ENCODE measurements around the gene HMGB4.

HMGB4 gene

DNA sequence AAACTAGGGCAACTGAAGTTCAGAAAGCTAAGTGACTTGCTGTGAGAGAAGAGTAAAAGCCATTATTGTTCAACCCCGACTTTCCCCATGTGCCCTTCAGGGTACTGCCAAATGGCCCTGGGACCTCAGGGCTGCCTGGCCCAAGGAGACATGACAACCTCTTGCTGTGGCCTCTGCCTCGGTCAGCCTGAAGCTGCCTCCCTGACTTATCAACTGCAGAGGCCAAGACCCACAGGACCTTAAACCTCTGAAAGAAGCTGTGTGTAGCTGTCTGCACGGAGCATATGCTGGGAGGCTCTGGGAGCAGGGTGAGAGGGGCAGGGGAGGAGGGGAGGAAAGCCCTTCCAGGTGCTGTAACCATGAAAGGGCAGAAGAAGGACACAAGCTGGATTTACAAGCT, 35.9 kb downstream of the HMGB4 start:
- no peak for DNase-seq

DNA sequence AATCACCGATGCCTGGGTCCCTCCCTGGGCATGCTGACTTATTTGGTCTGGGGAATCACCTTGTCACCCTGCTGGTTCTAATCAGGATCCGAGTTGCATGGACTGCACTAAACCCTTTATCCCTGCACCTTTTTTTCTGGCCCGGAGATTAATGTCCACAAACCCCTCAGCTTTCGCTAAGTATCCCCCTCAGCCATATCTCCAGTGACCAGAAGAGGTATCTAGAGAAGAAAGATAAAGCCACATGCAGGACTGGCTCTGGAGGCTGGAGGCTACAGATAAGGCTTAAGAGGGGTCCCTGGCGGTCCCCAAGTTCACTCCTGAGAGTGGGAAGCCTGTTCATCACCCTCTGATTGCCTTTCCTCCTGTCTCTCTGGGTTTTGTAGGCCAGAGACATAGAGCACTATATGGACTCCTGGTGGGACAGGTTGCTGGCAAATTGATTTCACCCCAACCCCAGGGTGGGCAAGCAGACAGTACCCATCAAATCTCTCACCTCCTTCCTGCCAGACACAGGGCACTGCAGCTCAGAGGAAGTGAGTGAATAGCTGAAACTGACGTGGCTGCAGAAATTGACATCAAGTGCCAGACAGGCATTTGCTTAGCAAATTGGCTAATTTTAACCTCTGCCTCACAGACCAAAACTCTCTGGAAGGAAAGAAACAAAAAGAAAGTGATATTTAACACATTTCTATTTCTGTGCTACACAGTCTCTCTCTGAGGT, 38.8 kb downstream of the HMGB4 start:
- DNase-seq, result no peak

DNA sequence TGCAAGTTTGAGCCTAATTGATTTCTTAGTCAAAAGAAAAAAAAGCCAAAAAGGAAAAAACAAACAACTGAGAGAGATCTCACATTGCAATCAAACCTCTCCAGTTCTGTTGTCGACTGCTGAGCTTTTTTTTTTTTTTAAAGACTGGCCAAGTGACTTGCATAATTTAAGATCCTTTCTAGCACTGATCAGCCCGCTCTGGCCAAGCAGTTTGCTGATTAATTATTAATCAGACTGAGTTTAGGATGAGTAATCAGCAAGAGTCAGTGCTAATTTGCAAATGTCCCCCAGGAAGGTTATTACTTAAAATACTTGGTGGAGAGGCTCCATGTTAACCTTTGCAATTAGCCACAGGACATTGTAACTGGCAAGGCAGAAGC, 39.3 kb downstream of the HMGB4 start:
- no peak for DNase-seq

DNA sequence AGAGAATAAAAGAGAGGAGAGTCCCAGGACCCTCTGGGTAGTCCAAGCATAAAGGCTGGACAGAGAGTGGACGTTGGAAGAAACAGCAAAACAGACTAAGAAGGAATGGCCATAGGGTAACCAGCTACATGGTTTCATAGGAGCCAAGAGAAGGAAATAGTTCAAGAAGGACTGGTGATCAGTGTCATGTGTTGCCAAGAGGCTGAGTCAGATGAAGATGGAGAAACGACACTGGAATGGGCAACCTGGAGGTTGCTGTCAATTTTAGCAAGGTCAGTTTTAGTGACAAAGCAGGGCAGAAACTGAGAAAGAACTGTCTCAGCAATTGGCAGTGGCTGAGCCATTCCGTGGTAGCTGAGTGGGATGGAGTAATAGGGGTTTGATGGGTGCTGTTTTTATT, 41.4 kb downstream of the HMGB4 start:
- no peak for DNase-seq

DNA sequence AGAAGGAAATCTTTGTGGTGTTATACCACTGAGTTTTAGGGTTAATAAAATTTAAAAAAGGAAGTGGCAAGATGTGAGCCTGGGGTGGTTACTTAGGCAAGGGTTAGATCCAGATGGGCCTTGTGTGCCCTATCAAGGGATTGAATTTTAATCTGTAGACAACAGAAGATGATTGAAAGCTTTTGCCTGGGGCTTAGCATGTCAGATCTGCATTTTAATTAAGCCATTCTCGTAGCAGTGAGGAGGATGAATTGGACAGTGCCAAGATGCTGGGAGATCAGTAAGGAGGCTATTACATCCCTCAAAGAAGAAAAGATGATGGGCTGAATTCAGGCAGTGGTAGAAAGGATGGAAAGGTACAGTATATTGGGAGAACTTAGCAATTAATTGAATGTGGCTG, 42.3 kb downstream of the HMGB4 start:
- DNase-seq, result no peak

DNA sequence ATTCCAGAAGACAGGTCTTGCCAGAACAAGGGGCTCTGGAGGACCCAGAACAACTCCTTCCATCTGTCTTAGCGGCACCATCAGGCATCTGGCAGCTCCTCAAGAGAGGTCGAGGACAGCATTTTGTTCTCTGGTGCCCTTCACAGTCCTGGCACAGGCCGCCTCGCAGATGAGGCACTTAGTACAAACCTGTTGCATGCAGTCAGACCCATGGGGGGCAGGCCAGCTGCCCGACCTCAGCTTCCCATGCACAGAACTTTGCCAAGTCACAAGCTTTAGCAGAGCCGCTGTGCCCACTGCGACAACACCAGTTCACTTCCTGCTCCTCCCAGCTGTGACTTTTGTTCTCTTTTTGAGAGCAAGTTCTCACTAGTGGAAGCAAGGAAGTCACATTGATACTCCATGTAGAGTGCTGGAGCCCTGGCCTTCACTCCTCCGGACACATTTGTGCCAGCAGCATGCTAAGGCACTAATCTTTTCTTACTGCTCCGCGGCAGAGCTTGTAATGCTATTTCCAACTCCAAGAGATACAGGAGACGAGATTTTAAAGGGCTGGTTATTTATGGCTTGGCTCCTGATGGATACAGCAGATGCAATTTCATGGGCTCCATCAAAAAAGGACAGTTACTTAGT, 44.6 kb downstream of the HMGB4 start:
- no peak for DNase-seq
